Stimulated activated CD8-positive, alpha-beta memory T cell treated with anti-CD3 and anti-CD28 coated beads, Interleukin-12 subunit alpha, Interleukin-12 subunit beta, amount 100 ng/mL, for 1 hour (primary cell): Measurements from ENCODE around the gene DGKZ.
A peak's percentile ranks its signal among the peaks of the same experiment; 100 is the strongest.

Source experiments
- DNase-seq: peaks from one replicate; pipeline ENCODE4 v3.0.0-alpha.2; 2020; ENCODE audit warnings: low read depth

DGKZ gene

GRCh38 chr11:46326813-46327416 is 20.3 kb upstream of the DGKZ start:
- no peak for DNase-seq

- DNase-seq, result no peak
These were observed 19.4 kb upstream of the DGKZ start for GRCh38 chr11:46327829-46328228.

GRCh38 chr11:46330154-46330553 is 17.1 kb upstream of the DGKZ start:
- DNase-seq, result no peak

GRCh38 chr11:46330563-46331281 is 16.5 kb upstream of the DGKZ start:
- no peak for DNase-seq

- DNase-seq, result no peak
These were observed 15.8 kb upstream of the DGKZ start for GRCh38 chr11:46331282-46331984.

GRCh38 chr11:46332093-46332567 is 15.1 kb upstream of the DGKZ start:
- DNase-seq, result no peak

GRCh38 chr11:46332568-46333393 is 14.5 kb upstream of the DGKZ start:
- DNase-seq, result peak; percentile 34

GRCh38 chr11:46333394-46333947 is 13.8 kb upstream of the DGKZ start:
- no peak for DNase-seq

GRCh38 chr11:46334211-46334610 is 13.1 kb upstream of the DGKZ start:
- DNase-seq, result no peak

- DNase-seq, result no peak
These were observed 12.0 kb upstream of the DGKZ start for GRCh38 chr11:46335271-46335670.

- DNase-seq, result no peak
These were observed 11.2 kb upstream of the DGKZ start for GRCh38 chr11:46335890-46336562.

GRCh38 chr11:46336563-46337180 is 10.6 kb upstream of the DGKZ start:
- DNase-seq, result no peak

- no peak for DNase-seq
These were observed 9.5 kb upstream of the DGKZ start for GRCh38 chr11:46337626-46338345.

GRCh38 chr11:46338636-46338987 is 8.7 kb upstream of the DGKZ start:
- DNase-seq, result no peak

- DNase-seq, result no peak
These were observed 8.1 kb upstream of the DGKZ start for GRCh38 chr11:46338988-46339666.

- DNase-seq, result no peak
These were observed 7.4 kb upstream of the DGKZ start for GRCh38 chr11:46339816-46340215.

- no peak for DNase-seq
These were observed 5.8 kb upstream of the DGKZ start for GRCh38 chr11:46341454-46341853.

GRCh38 chr11:46342239-46342638 is 5.0 kb upstream of the DGKZ start:
- no peak for DNase-seq

GRCh38 chr11:46343520-46343919 is 3.7 kb upstream of the DGKZ start:
- DNase-seq, result no peak

- no peak for DNase-seq
These were observed 2.1 kb upstream of the DGKZ start for GRCh38 chr11:46345131-46345597.
